ENCODE results near the gene ZC3H4.

Gene ZC3H4

DNA sequence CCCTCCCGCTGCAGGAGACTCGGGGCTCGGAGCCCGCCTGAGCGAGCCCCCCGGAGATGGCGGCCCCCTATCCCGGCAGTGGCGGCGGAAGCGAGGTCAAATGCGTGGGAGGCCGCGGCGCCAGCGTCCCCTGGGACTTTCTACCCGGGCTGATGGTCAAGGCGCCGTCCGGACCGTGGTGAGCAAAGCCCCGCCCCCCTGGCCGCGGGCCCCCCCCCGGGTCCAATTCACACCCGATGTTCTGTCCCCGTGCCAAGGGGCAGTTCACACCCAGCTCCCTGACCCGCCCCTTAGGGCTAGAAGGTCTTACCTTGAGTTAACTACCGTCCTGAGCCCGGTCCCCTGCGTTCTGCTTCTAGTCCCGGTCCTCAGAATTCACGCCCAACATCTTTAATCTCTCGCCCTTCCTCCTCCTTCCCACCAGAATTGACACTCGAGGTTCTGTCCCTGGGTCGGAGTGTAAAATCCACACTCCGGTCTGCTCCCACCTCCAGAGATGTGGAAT, 92.5 kb downstream of the ZC3H4 start:
- no peak for DNase-seq (ENCODE audit: low read depth)

DNA sequence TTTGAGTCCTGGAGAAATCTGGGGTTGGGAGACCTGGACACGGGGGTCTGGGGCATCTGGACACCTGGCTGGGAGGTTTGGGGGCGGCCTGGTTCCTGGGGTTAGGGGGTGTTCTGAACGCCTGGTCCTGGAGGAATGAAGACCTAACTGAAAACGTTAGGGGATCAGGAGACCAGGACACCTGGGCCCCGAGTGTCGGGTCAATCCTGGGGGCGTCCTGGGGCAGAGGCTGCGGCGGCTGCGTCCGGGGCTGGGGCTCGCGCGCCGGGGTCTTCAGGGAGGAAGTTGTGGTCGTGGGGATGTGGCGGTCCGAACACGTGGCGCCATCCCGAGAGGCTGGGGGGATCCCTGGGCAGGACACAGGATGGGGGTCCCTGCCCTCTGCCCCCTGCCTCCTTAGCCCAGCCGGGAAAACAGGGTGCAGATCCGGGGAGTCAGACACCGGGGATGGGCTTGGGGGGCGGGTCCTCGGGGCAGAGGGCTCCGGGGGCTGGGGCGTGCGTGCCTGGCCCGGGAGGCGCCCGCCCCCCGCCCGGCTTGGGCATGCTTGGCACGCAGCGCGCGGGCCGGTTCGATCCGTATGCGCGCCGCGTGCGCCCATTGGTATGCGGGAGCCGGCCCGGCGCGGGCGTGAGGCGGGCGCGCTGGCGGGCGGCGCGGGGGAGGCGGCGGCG, 93.3 kb downstream of the ZC3H4 start:
- no peak for DNase-seq (ENCODE audit: low read depth)

DNA sequence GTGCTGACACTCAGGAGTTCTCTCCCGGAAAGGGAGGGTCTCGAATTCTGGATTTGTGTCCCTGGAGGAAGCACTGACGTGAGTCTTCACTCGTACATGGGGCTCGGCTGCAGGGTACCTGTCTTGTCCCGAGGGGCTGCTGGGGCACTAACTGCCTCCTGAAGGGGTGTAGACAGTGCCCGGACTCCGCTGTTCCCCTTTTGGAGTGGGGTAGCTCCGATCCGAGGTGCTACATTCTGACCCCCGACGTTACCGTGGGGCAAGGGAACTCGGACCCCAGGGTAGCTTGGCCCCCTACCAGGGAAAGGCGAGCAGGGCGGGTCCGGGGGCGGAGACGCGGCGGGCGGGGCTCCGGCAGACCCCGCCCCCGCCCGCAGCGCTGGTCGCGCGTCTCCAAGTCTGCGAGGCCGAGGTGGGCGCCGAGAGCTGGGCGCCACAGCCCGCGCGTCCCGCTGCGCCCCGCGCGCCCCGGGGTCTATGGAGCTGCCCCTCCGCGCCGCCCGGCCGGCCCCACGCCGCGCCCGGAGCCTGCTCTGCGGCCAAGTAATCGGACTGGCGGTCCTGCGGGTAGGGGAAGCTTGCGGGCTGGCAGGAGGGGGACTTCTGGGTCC, 94.0 kb downstream of the ZC3H4 start, which contains the start of gene NPAS1:
TSS of gene NPAS1 (plus strand) at position 407 of the 611 bp plus-strand sequence. CDS start 1,211 bp downstream, outside the sequence.
- no peak for DNase-seq (ENCODE audit: low read depth)

DNA sequence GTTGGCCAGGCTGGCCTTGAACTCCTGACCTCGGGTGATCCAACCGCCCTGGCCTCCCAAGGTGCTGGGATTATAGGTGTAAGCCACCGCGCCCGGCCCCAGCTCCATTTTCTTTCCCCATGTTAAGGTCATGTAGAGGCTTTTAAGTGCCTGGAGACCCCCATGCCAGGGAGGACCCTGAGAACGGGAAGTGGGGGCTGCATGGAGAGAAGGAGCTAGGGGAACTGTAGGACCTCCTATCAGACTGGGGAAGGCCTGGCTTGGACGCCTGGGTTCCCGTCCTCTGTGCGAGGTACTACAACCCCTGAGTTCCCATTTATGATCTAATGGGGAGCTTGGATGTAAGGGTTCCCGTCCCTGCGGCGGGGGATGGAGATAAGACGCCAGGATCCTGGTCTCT, 94.7 kb downstream of the ZC3H4 start:
- DNase-seq (ENCODE audit: low read depth): no peak

Measured in stromal cell of bone marrow (primary cell).